KMS-11 (cell line): ENCODE measurements around the gene MAP1S.

Experiments
- H2AFZ ChIP-seq: fragments of 200-600 bp; sonication (generic); 2 replicates; pipeline ENCODE4 v1.6.1; 2016; ENCODE audit warnings: antibody characterized with exemption, mixed run types, low read depth
- H3K27ac ChIP-seq: fragments of 200-600 bp; sonication (generic); 2 replicates; pipeline ENCODE4 v1.6.1; 2016; ENCODE audit warnings: mild to moderate bottlenecking, mixed run types
- H3K27me3 ChIP-seq: fragments of 200-600 bp; sonication (generic); 2 replicates; pipeline ENCODE4 v1.6.1; 2017; ENCODE audit warnings: mild to moderate bottlenecking, low read depth, mixed run types, moderate library complexity; ENCODE audit not compliant: insufficient read depth
- H3K36me3 ChIP-seq: fragments of 200-600 bp; sonication (generic); 2 replicates; pipeline ENCODE4 v1.6.1; 2017; ENCODE audit warnings: mild to moderate bottlenecking, mixed run types; ENCODE audit not compliant: insufficient read depth
- H3K4me1 ChIP-seq: fragments of 200-600 bp; sonication (generic); 2 replicates; pipeline ENCODE4 v1.6.1; 2016; ENCODE audit warnings: mild to moderate bottlenecking, low read depth, mixed run types; ENCODE audit not compliant: poor library complexity, severe bottlenecking
- H3K4me2 ChIP-seq: fragments of 200-600 bp; sonication (generic); 2 replicates; pipeline ENCODE4 v1.7.0; 2016; ENCODE audit warnings: mild to moderate bottlenecking, mixed run types
- H3K4me3 ChIP-seq: fragments of 200-600 bp; sonication (generic); IDR thresholded peaks from 2 replicates; pipeline ENCODE4 v1.6.1; 2017; ENCODE audit warnings: low read depth, low read length, mixed read lengths; ENCODE audit not compliant: insufficient read depth
- H3K79me2 ChIP-seq: fragments of 200-600 bp; sonication (generic); 2 replicates; pipeline ENCODE4 v1.6.1; 2016; ENCODE audit warnings: low read depth, mixed run types; ENCODE audit not compliant: insufficient read depth
- H3K9ac ChIP-seq: fragments of 200-600 bp; sonication (generic); 2 replicates; pipeline ENCODE4 v1.6.1; 2016; ENCODE audit warnings: mild to moderate bottlenecking, mixed run types
- H4K20me1 ChIP-seq: fragments of 200-600 bp; sonication (generic); 2 replicates; pipeline ENCODE4 v1.6.1; 2016; ENCODE audit warnings: mild to moderate bottlenecking, mixed run types; ENCODE audit not compliant: insufficient read depth
- TF ChIP-seq, protein P1 (sequence below): fragments of 200-600 bp; sonication (generic); conservative IDR thresholded peaks from 2 replicates; pipeline ENCODE4 v1.6.1; 2017; ENCODE audit warnings: low read depth, mild to moderate bottlenecking, antibody characterized with exemption, low read length, moderate library complexity, mixed read lengths

MAP1S gene

GRCh38 chr19:17685451-17686022, 33.7 kb upstream of the MAP1S start:
- H3K9ac ChIP-seq = no peak overlapping the region
- TF ChIP-seq, protein P1, sequence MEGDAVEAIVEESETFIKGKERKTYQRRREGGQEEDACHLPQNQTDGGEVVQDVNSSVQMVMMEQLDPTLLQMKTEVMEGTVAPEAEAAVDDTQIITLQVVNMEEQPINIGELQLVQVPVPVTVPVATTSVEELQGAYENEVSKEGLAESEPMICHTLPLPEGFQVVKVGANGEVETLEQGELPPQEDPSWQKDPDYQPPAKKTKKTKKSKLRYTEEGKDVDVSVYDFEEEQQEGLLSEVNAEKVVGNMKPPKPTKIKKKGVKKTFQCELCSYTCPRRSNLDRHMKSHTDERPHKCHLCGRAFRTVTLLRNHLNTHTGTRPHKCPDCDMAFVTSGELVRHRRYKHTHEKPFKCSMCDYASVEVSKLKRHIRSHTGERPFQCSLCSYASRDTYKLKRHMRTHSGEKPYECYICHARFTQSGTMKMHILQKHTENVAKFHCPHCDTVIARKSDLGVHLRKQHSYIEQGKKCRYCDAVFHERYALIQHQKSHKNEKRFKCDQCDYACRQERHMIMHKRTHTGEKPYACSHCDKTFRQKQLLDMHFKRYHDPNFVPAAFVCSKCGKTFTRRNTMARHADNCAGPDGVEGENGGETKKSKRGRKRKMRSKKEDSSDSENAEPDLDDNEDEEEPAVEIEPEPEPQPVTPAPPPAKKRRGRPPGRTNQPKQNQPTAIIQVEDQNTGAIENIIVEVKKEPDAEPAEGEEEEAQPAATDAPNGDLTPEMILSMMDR = no peak
- H3K4me2 ChIP-seq = no peak overlapping the region
- H3K4me1 ChIP-seq = no peaks in the 10 kb centered on the region
- H3K4me3 ChIP-seq = no peak overlapping the region
- H3K27me3 ChIP-seq = peaks cover 92% of the 10 kb centered on the region
- no peaks in the 10 kb centered on the region for H3K36me3 ChIP-seq
- H3K27ac ChIP-seq = no peak overlapping the region
- H3K79me2 ChIP-seq = no peaks in the 10 kb centered on the region
- no peak overlapping the region for H2AFZ ChIP-seq
- H4K20me1 ChIP-seq = no peaks in the 10 kb centered on the region

- Histone ChIP-seq H4K20me1 (no peaks in the 10 kb centered on the region), H3K9ac (no peak overlapping the region), H3K27me3 (peaks cover 90% of the 10 kb centered on the region), H3K79me2 (no peaks in the 10 kb centered on the region), H3K4me3 (no peak overlapping the region), H3K36me3 (no peaks in the 10 kb centered on the region), H2AFZ (no peak overlapping the region), H3K27ac (no peak overlapping the region), H3K4me1 (no peaks in the 10 kb centered on the region), H3K4me2 (no peak overlapping the region)
- TF ChIP-seq, protein P1 = no peak
Measured at GRCh38 chr19:17686023-17686521, 33.2 kb upstream of the MAP1S start.

- TF ChIP-seq, protein P1 = no peak
- no peaks in the 10 kb centered on the region for H3K36me3 ChIP-seq
- H3K4me1 ChIP-seq = no peaks in the 10 kb centered on the region
- no peak overlapping the region for H3K4me3 ChIP-seq
- no peak overlapping the region for H2AFZ ChIP-seq
- peaks cover 85% of the 10 kb centered on the region for H3K27me3 ChIP-seq
- no peaks in the 10 kb centered on the region for H3K79me2 ChIP-seq
- H3K9ac ChIP-seq = no peak overlapping the region
- H3K27ac ChIP-seq = no peak overlapping the region
- H3K4me2 ChIP-seq = no peak overlapping the region
- no peaks in the 10 kb centered on the region for H4K20me1 ChIP-seq
Measured at GRCh38 chr19:17686592-17687024, 32.7 kb upstream of the MAP1S start.

DNA sequence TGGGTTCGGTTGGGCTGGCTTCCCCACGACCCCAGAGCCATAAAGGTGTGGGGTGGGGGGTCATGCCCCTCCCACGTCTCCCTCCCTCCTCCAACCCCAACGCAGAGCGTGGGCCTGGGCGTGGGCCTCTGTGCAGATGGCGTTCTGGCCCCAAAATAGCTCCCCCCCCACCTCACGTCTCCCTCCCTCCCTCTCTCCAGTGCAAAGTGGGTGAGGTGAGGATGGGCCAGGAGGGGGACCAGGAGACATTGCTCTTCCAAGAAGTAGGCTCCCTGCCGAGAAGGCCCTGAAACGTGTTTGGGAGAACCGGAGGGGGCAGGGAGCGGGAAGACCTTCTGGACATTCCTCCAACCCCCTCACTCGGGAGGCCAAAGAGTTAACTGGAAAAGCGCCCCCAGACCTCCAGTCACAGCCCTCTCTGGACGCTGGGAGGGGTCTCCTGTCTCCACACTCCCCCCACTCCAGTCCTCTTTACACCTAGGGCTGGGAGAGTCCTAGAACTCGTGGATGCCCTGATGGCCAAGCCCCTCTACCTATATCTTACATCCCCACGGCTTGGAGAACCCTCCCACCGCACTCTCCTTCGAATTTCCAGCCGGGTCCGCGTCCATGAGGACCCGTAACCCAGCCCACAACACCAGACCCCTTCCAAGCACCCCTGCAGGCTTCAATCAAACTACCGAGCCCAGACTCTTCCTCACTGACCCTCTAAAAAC, 32.0 kb upstream of the MAP1S start:
- Histone ChIP-seq H3K4me3 (no peak overlapping the region), H4K20me1 (no peaks in the 10 kb centered on the region), H3K79me2 (no peaks in the 10 kb centered on the region), H3K4me1 (no peaks in the 10 kb centered on the region), H3K27ac (no peak overlapping the region), H3K36me3 (no peaks in the 10 kb centered on the region), H2AFZ (no peak overlapping the region), H3K27me3 (peaks cover 78% of the 10 kb centered on the region), H3K9ac (no peak overlapping the region), H3K4me2 (no peak overlapping the region)
- TF ChIP-seq, protein P1 = no peak
